Esophagus (tissue), 2 donors: ENCODE data around the gene UST. TPM values are rescaled to one million over a fixed set of nuclear protein-coding genes. Genes with fewer than 3 reads are reported as not detected.

ENCODE experiments used
- H3K27ac ChIP-seq, 2 donors: one replicate each; pipeline ENCODE4 v1.5.1; 2013; ENCODE audit warnings: low read depth in 2 of 2, mild to moderate bottlenecking in 2 of 2, inconsistent platforms in 1 of 2, low read length in 1 of 2, moderate library complexity in 1 of 2
- H3K27me3 ChIP-seq, 2 donors: one replicate each; pipeline ENCODE4 v1.6.1; 2013; ENCODE audit warnings: low read length in 2 of 2, control low read depth in 1 of 2, mild to moderate bottlenecking in 1 of 2; ENCODE audit not compliant: insufficient read depth in 2 of 2, control insufficient read depth in 1 of 2
- H3K36me3 ChIP-seq, 2 donors: one replicate each; pipeline ENCODE4 v1.6.1; 2013; ENCODE audit warnings: low read length in 1 of 2; ENCODE audit not compliant: control insufficient read depth in 2 of 2, insufficient read depth in 2 of 2
- H3K4me1 ChIP-seq, 2 donors: one replicate each; pipeline ENCODE4 v1.6.1; 2013; ENCODE audit warnings: low read length in 1 of 2; ENCODE audit not compliant: control insufficient read depth in 2 of 2, insufficient read depth in 2 of 2
- H3K4me3 ChIP-seq, 2 donors: one replicate each; pipeline ENCODE4 v1.5.1; 2013; ENCODE audit warnings: low read length in 2 of 2, mild to moderate bottlenecking in 2 of 2, low read depth in 1 of 2, moderate library complexity in 1 of 2
- H3K9me3 ChIP-seq, 2 donors: one replicate each; pipeline ENCODE4 v1.6.1; 2013; ENCODE audit warnings: mild to moderate bottlenecking in 2 of 2, low read depth in 1 of 2, low read length in 1 of 2, moderate library complexity in 1 of 2; ENCODE audit not compliant: control insufficient read depth in 2 of 2, insufficient read depth in 1 of 2
- WGBS, 2 donors: extraction: QIAGEN DNeasy Blood & Tissue Kit; methylation state at CpG; one replicate each; pipeline ENCODE4 v1.1.7; 2013; 5-methylcytosine and 5-hydroxymethylcytosine counted together
- polyA plus RNA-seq, 2 donors: library from polyadenylated mRNA; stranded (reverse); fragments of 200-250 nt; gene quantifications; one replicate each; pipeline ENCODE4 v1.2.3, GENCODE V29; 2013
- donor health status: healthy with polysubstance abuse.
- donor health status: Bipolar disorder and iron deficiency.

The UST gene
- polyA plus RNA-seq, 2 donors, result 1.7 to 2.4 TPM

- Histone ChIP-seq H3K4me1 (no peaks in the 10 kb centered on the region), H3K27me3 (no peaks in the 10 kb centered on the region), H3K27ac (no peak overlapping the region), H3K36me3 (no peaks in the 10 kb centered on the region), H3K9me3 (no peaks in the 10 kb centered on the region), H3K4me3 (no peak overlapping the region)
- 34 to 39% methylated on average over 1 of the region's 1 CpG for WGBS, 2 donors
Observed at GRCh38 chr6:148709577-148709976, 37.3 kb upstream of the UST start.

GRCh38 chr6:148711833-148712654, 34.8 kb upstream of the UST start:
- no peak overlapping the region for H3K4me3 ChIP-seq
- no peaks in the 10 kb centered on the region for H3K27me3 ChIP-seq
- H3K9me3 ChIP-seq, result no peaks in the 10 kb centered on the region
- WGBS, 2 donors, result 44 to 64% methylated on average over 5 of the region's 5 CpGs
- H3K36me3 ChIP-seq, result no peaks in the 10 kb centered on the region
- H3K4me1 ChIP-seq, result no peaks in the 10 kb centered on the region
- H3K27ac ChIP-seq, result no peak overlapping the region

- Histone ChIP-seq H3K27me3 (no peaks in the 10 kb centered on the region), H3K27ac (no peak overlapping the region), H3K4me1 (no peaks in the 10 kb centered on the region), H3K36me3 (no peaks in the 10 kb centered on the region), H3K4me3 (no peak overlapping the region), H3K9me3 (no peaks in the 10 kb centered on the region)
- WGBS, 2 donors, result 95 to 100% methylated on average over 1 of the region's 1 CpG
Observed at GRCh38 chr6:148713033-148713738, 33.6 kb upstream of the UST start.

- Histone ChIP-seq H3K27ac (no peak overlapping the region), H3K27me3 (no peaks in the 10 kb centered on the region), H3K36me3 (no peaks in the 10 kb centered on the region), H3K9me3 (no peaks in the 10 kb centered on the region), H3K4me3 (no peak overlapping the region), H3K4me1 (no peaks in the 10 kb centered on the region)
- WGBS, 2 donors, result 37 to 47% methylated on average over 1 of the region's 1 CpG
Observed at GRCh38 chr6:148713921-148714320, 32.9 kb upstream of the UST start.

- H3K4me3 ChIP-seq, result no peak overlapping the region
- H3K27me3 ChIP-seq, result no peaks in the 10 kb centered on the region
- WGBS, 2 donors, result 28 to 55% methylated on average over 1 of the region's 1 CpG
- no peaks in the 10 kb centered on the region for H3K36me3 ChIP-seq
- no peaks in the 10 kb centered on the region for H3K9me3 ChIP-seq
- no peaks in the 10 kb centered on the region for H3K4me1 ChIP-seq
- H3K27ac ChIP-seq, result no peak overlapping the region
Observed at GRCh38 chr6:148716811-148717210, 30.0 kb upstream of the UST start.

GRCh38 chr6:148720406-148720805, 26.4 kb upstream of the UST start:
- Histone ChIP-seq H3K27ac (no peak overlapping the region), H3K4me3 (no peak overlapping the region), H3K4me1 (no peaks in the 10 kb centered on the region), H3K9me3 (no peaks in the 10 kb centered on the region), H3K36me3 (no peaks in the 10 kb centered on the region), H3K27me3 (no peaks in the 10 kb centered on the region)
- 81 to 84% methylated on average over 3 of the region's 3 CpGs for WGBS, 2 donors

GRCh38 chr6:148720897-148721296, 25.9 kb upstream of the UST start:
- no peaks in the 10 kb centered on the region for H3K9me3 ChIP-seq
- 75 to 85% methylated on average over 2 of the region's 2 CpGs for WGBS, 2 donors
- H3K27ac ChIP-seq, result no peak overlapping the region
- H3K4me3 ChIP-seq, result no peak overlapping the region
- H3K4me1 ChIP-seq, result no peaks in the 10 kb centered on the region
- H3K27me3 ChIP-seq, result no peaks in the 10 kb centered on the region
- H3K36me3 ChIP-seq, result no peaks in the 10 kb centered on the region

GRCh38 chr6:148723484-148723883, 23.3 kb upstream of the UST start:
- 69 to 80% methylated on average over 1 of the region's 1 CpG for WGBS, 2 donors
- no peaks in the 10 kb centered on the region for H3K9me3 ChIP-seq
- H3K36me3 ChIP-seq, result no peaks in the 10 kb centered on the region
- no peak overlapping the region for H3K27ac ChIP-seq
- H3K27me3 ChIP-seq, result no peaks in the 10 kb centered on the region
- no peak overlapping the region for H3K4me3 ChIP-seq
- no peaks in the 10 kb centered on the region for H3K4me1 ChIP-seq

GRCh38 chr6:148724428-148724827, 22.4 kb upstream of the UST start:
- H3K27ac ChIP-seq, result no peak overlapping the region
- H3K9me3 ChIP-seq, result no peaks in the 10 kb centered on the region

GRCh38 chr6:148727104-148727503, 19.7 kb upstream of the UST start:
- WGBS, 2 donors, result 97 to 98% methylated on average over 1 of the region's 1 CpG
- H3K27me3 ChIP-seq, result no peaks in the 10 kb centered on the region

More at GRCh38 chr6:148724428-148724827, 22.4 kb upstream of the UST start:
- no peaks in the 10 kb centered on the region for H3K4me1 ChIP-seq
- no peaks in the 10 kb centered on the region for H3K36me3 ChIP-seq
- no peak overlapping the region for H3K4me3 ChIP-seq
- no peaks in the 10 kb centered on the region for H3K27me3 ChIP-seq

More at GRCh38 chr6:148727104-148727503, 19.7 kb upstream of the UST start:
- Histone ChIP-seq H3K9me3 (no peaks in the 10 kb centered on the region), H3K4me3 (no peak overlapping the region), H3K36me3 (no peaks in the 10 kb centered on the region), H3K27ac (no peak overlapping the region), H3K4me1 (no peaks in the 10 kb centered on the region)
